ENCODE measurements around the gene NXT1.

Gene NXT1

GRCh38 chr20:23393996-23394775 is 43.6 kb downstream of the NXT1 start:
- DNase-seq, result no peak

GRCh38 chr20:23396950-23397627 is 46.5 kb downstream of the NXT1 start:
- DNase-seq, result no peak

GRCh38 chr20:23397961-23398360 is 47.4 kb downstream of the NXT1 start:
- no peak for DNase-seq

- DNase-seq, result no peak
Observed at GRCh38 chr20:23399568-23400241, 49.1 kb downstream of the NXT1 start.

- no peak for DNase-seq
Observed at GRCh38 chr20:23401051-23401450, 50.5 kb downstream of the NXT1 start.

- no peak for DNase-seq
Observed at GRCh38 chr20:23403751-23404150, 53.2 kb downstream of the NXT1 start.

GRCh38 chr20:23404196-23404595 is 53.6 kb downstream of the NXT1 start:
- no peak for DNase-seq
